Colon (tissue), 2 donors: ENCODE data around the gene TRIM62.
"Not testable (repeated sequence)": the region's sequence is repeated elsewhere in the genome, so short reads cannot be mapped to it uniquely, and the experiment has no call there.

ENCODE experiments used
- FAIRE-seq: peaks from 2 replicates; lab custom pipeline; 2012; peaks lifted over from hg19 to GRCh38; lab: Jason Lieb, UNC
- donor health status: control.
- donor health status: control.

The TRIM62 gene

GRCh38 chr1:33158366-33158765 lies 23.5 kb downstream of the TRIM62 start:
- no peak for FAIRE-seq

- no peak for FAIRE-seq
Measured at GRCh38 chr1:33157131-33157530, 24.7 kb downstream of the TRIM62 start.

- FAIRE-seq: no peak
Measured at GRCh38 chr1:33155877-33156538, 25.8 kb downstream of the TRIM62 start.

GRCh38 chr1:33153650-33154049 lies 28.2 kb downstream of the TRIM62 start:
- FAIRE-seq: no peak

GRCh38 chr1:33152685-33153432 lies 29.0 kb downstream of the TRIM62 start:
- no peak for FAIRE-seq

- FAIRE-seq: no peak
Measured at GRCh38 chr1:33151116-33151515, 30.7 kb downstream of the TRIM62 start.

GRCh38 chr1:33150522-33150921 lies 31.3 kb downstream of the TRIM62 start:
- FAIRE-seq: no peak

- no peak for FAIRE-seq
Measured at GRCh38 chr1:33149453-33150190, 32.2 kb downstream of the TRIM62 start.

- FAIRE-seq: no peak
Measured at GRCh38 chr1:33148615-33149014, 33.2 kb downstream of the TRIM62 start.

GRCh38 chr1:33147997-33148314 lies 33.9 kb downstream of the TRIM62 start:
- no peak for FAIRE-seq

- no peak for FAIRE-seq
Measured at GRCh38 chr1:33147275-33147996, 34.4 kb downstream of the TRIM62 start.

GRCh38 chr1:33146003-33146402 lies 35.8 kb downstream of the TRIM62 start:
- no peak for FAIRE-seq

GRCh38 chr1:33143698-33144097 lies 38.1 kb downstream of the TRIM62 start:
- FAIRE-seq: no peak

- FAIRE-seq: no peak
Measured at GRCh38 chr1:33143176-33143575, 38.7 kb downstream of the TRIM62 start.

- no peak for FAIRE-seq
Measured at GRCh38 chr1:33142483-33143064, 39.3 kb downstream of the TRIM62 start.

- FAIRE-seq: no peak
Measured at GRCh38 chr1:33141781-33142180, 40.1 kb downstream of the TRIM62 start.

- FAIRE-seq: no peak
Measured at GRCh38 chr1:33141216-33141615, 40.6 kb downstream of the TRIM62 start.

- FAIRE-seq: no peak
Measured at GRCh38 chr1:33140153-33141149, 41.4 kb downstream of the TRIM62 start.

GRCh38 chr1:33137800-33138199 lies 44.0 kb downstream of the TRIM62 start:
- no peak for FAIRE-seq

- not testable (repeated sequence) for FAIRE-seq
Measured at GRCh38 chr1:33136041-33136440, 45.8 kb downstream of the TRIM62 start.
